NOMO-1 treated with dmso at 0.1 percent for 144 hours (cell line): ENCODE measurements around the gene SELENOS.
A peak's percentile ranks its signal among the peaks of the same experiment; 100 is the strongest.

Experiments used
- DNase-seq: peaks from one replicate; lab custom pipeline; 2025; ENCODE audit not compliant: unreplicated experiment; lab: John Stamatoyannopoulos, UW

SELENOS gene

GRCh38 chr15:101251830-101252820 is 25.2 kb downstream of the SELENOS start, which contains the start of gene CHSY1:
Gene CHSY1 (minus strand): TSS chr15:101252048. CDS start chr15:101251456, 592 bp downstream.
- DNase-seq, result peak; percentile 91

GRCh38 chr15:101250873-101251829 is 26.1 kb downstream of the SELENOS start:
- DNase-seq, result no peak

GRCh38 chr15:101250341-101250831 is 26.9 kb downstream of the SELENOS start:
- no peak for DNase-seq

- DNase-seq, result no peak
Measured at GRCh38 chr15:101248274-101248673, 29.0 kb downstream of the SELENOS start.

- DNase-seq, result no peak
Measured at GRCh38 chr15:101246824-101247745, 30.2 kb downstream of the SELENOS start.

- DNase-seq, result no peak
Measured at GRCh38 chr15:101246391-101246790, 30.9 kb downstream of the SELENOS start.

GRCh38 chr15:101244889-101245668 is 32.2 kb downstream of the SELENOS start:
- no peak for DNase-seq

GRCh38 chr15:101244036-101244781 is 33.1 kb downstream of the SELENOS start:
- no peak for DNase-seq

- DNase-seq, result no peak
Measured at GRCh38 chr15:101243420-101243819, 33.9 kb downstream of the SELENOS start.

- DNase-seq, result no peak
Measured at GRCh38 chr15:101242999-101243336, 34.3 kb downstream of the SELENOS start.

- peak; percentile 76 for DNase-seq
Measured at GRCh38 chr15:101242160-101242998, 34.9 kb downstream of the SELENOS start.

- DNase-seq, result no peak
Measured at GRCh38 chr15:101240358-101240757, 36.9 kb downstream of the SELENOS start.

GRCh38 chr15:101239724-101240136 is 37.6 kb downstream of the SELENOS start:
- peak; percentile 92 for DNase-seq

GRCh38 chr15:101237251-101237650 is 40.0 kb downstream of the SELENOS start:
- peak; percentile 49 for DNase-seq

GRCh38 chr15:101233651-101234280 is 43.5 kb downstream of the SELENOS start:
- no peak for DNase-seq

- no peak for DNase-seq
Measured at GRCh38 chr15:101232677-101233076, 44.6 kb downstream of the SELENOS start.

- DNase-seq, result no peak
Measured at GRCh38 chr15:101228313-101228712, 49.0 kb downstream of the SELENOS start.
